Right lobe of liver (tissue), 4 donors: ENCODE results near the gene ZNF576.

Experiments
- CTCF ChIP-seq, 4 donors: fragments of 200-600 bp in 3 of 4; fragments of 450-650 bp in 1 of 4; IDR thresholded peaks; one replicate each; pipeline versions ENCODE4 v1.5.1 to v1.8.0; 2016 to 2022; ENCODE audit warnings: antibody characterized with exemption in 4 of 4, mild to moderate bottlenecking in 2 of 4
- POLR2A ChIP-seq: fragments of 450-650 bp; IDR thresholded peaks from one replicate; pipeline ENCODE4 v1.6.1; 2017; ENCODE audit warnings: antibody characterized with exemption, mild to moderate bottlenecking
- donor health status: DM: no; HTN: no; CAD: no.
- donor health status: DM: no; HTN: no; CAD: no.
- donor health status: DM: no; HTN: yes; CAD: no.

DNA sequence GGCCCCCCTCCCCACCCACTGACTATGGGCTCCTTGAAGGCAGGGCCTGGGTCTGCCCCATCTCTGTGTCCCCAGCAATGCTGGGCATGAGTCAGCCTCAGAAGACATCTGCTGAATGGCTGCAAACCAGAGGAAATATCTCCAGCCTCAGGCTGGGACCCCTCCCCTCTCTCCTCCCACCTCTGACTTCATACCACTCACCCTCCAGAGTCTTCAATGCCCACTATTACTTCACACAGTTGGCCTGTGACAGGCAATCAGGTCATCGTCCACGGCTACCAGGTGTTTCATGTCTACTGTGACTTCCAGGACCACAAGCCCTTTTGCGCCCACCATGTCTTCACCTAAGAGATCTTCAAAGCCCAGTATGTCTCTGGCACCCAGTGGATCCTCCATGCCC is 15.4 kb downstream of the ZNF576 start, which contains the start of gene SRRM5:
- TF ChIP-seq CTCF (IDR thresholded peaks at IDR 0.05) (no peak), POLR2A (no peak)
